Measurements from ENCODE around the gene PRKCB. TPM values are rescaled to one million over a fixed set of nuclear protein-coding genes. Genes with fewer than 3 reads are reported as not detected.

Gene PRKCB
- total RNA-seq, 1 donor from 2014 or later, result 0.69 TPM

GRCh38 chr16:24052329-24053098 lies 216.7 kb downstream of the PRKCB start:
- H3K27me3 Mint-ChIP-seq (ENCODE audit: unreplicated experiment), result peaks cover 8% of the 10 kb centered on the region
- no peak for DNase-seq
- peaks cover 3% of the 10 kb centered on the region for H3K9me3 Mint-ChIP-seq (ENCODE audit: unreplicated experiment)
- TF ChIP-seq CTCF (IDR thresholded peaks at IDR 0.05; ENCODE audit: partially characterized antibody, unreplicated experiment), result no peak
- H3K36me3 Mint-ChIP-seq (ENCODE audit: unreplicated experiment), result no peaks in the 10 kb centered on the region
- H3K4me1 Mint-ChIP-seq (ENCODE audit: low read depth, unreplicated experiment), result peaks cover 4% of the 10 kb centered on the region
- no peak overlapping the region for H3K27ac Mint-ChIP-seq (ENCODE audit: unreplicated experiment)
- no peak overlapping the region for H3K4me3 Mint-ChIP-seq (ENCODE audit: unreplicated experiment)

GRCh38 chr16:24053099-24053946 lies 217.5 kb downstream of the PRKCB start:
- no peak overlapping the region for H3K4me3 Mint-ChIP-seq (ENCODE audit: unreplicated experiment)
- no peaks in the 10 kb centered on the region for H3K36me3 Mint-ChIP-seq (ENCODE audit: unreplicated experiment)

GRCh38 chr16:24054741-24055491 lies 219.1 kb downstream of the PRKCB start:
- H3K27ac Mint-ChIP-seq (ENCODE audit: unreplicated experiment), result no peak overlapping the region
- peaks cover 4% of the 10 kb centered on the region for H3K4me1 Mint-ChIP-seq (ENCODE audit: low read depth, unreplicated experiment)

More at GRCh38 chr16:24053099-24053946, 217.5 kb downstream of the PRKCB start:
- TF ChIP-seq CTCF (IDR thresholded peaks at IDR 0.05; ENCODE audit: partially characterized antibody, unreplicated experiment), result no peak
- H3K27ac Mint-ChIP-seq (ENCODE audit: unreplicated experiment), result no peak overlapping the region
- H3K4me1 Mint-ChIP-seq (ENCODE audit: low read depth, unreplicated experiment), result peaks cover 4% of the 10 kb centered on the region
- H3K27me3 Mint-ChIP-seq (ENCODE audit: unreplicated experiment), result peaks cover 10% of the 10 kb centered on the region
- DNase-seq, result no peak
- H3K9me3 Mint-ChIP-seq (ENCODE audit: unreplicated experiment), result peaks cover 3% of the 10 kb centered on the region

GRCh38 chr16:24062270-24062817 lies 226.6 kb downstream of the PRKCB start:
- H3K27me3 Mint-ChIP-seq (ENCODE audit: unreplicated experiment), result peaks cover 2% of the 10 kb centered on the region
- no peak for DNase-seq
- H3K4me1 Mint-ChIP-seq (ENCODE audit: low read depth, unreplicated experiment), result no peaks in the 10 kb centered on the region
- H3K36me3 Mint-ChIP-seq (ENCODE audit: unreplicated experiment), result no peaks in the 10 kb centered on the region
- no peak overlapping the region for H3K4me3 Mint-ChIP-seq (ENCODE audit: unreplicated experiment)
- H3K27ac Mint-ChIP-seq (ENCODE audit: unreplicated experiment), result no peak overlapping the region
- peaks cover 4% of the 10 kb centered on the region for H3K9me3 Mint-ChIP-seq (ENCODE audit: unreplicated experiment)
- no peak for TF ChIP-seq CTCF (IDR thresholded peaks at IDR 0.05; ENCODE audit: partially characterized antibody, unreplicated experiment)

More at GRCh38 chr16:24054741-24055491, 219.1 kb downstream of the PRKCB start:
- H3K4me3 Mint-ChIP-seq (ENCODE audit: unreplicated experiment), result no peak overlapping the region
- H3K36me3 Mint-ChIP-seq (ENCODE audit: unreplicated experiment), result no peaks in the 10 kb centered on the region
- no peak for DNase-seq
- H3K9me3 Mint-ChIP-seq (ENCODE audit: unreplicated experiment), result peaks cover 3% of the 10 kb centered on the region
- H3K27me3 Mint-ChIP-seq (ENCODE audit: unreplicated experiment), result peaks cover 10% of the 10 kb centered on the region
- no peak for TF ChIP-seq CTCF (IDR thresholded peaks at IDR 0.05; ENCODE audit: partially characterized antibody, unreplicated experiment)
